22Rv1 (cell line): ENCODE data around the gene LEAP2.

ENCODE experiments used
- CTCF ChIP-seq: fragments of 450-650 bp; IDR thresholded peaks from 2 replicates; pipeline ENCODE4 v1.5.1; 2017; ENCODE audit warnings: mild to moderate bottlenecking
- ZFX ChIP-seq: fragments of 450-650 bp; IDR thresholded peaks from 2 replicates; pipeline ENCODE4 v1.6.1; 2017; ENCODE audit warnings: antibody characterized with exemption, borderline replicate concordance

- TF ChIP-seq CTCF = no peak
- no peak for TF ChIP-seq ZFX
Measured at GRCh38 chr5:132853790-132854189, 19.7 kb upstream of the LEAP2 start.
